H1 (cell line): ENCODE data around the gene CLDN3. TPM values are rescaled to one million over a fixed set of nuclear protein-coding genes. Genes with fewer than 3 reads are reported as not detected.

Experiments
- BCL11A ChIP-seq, 2 experiments: IDR thresholded peaks; one replicate each; pipeline ENCODE4 v1.6.1; 2011; ENCODE audit warnings: low read depth in 2 of 2, low read length in 2 of 2, mild to moderate bottlenecking in 2 of 2
- BRCA1 ChIP-seq: IDR thresholded peaks from 2 replicates; pipeline ENCODE4 v1.6.1; 2012; ENCODE audit warnings: low read depth, low read length, improper control_type of control experiment
- E2F6 ChIP-seq: IDR thresholded peaks from 2 replicates; pipeline ENCODE4 v1.6.1; 2012; ENCODE audit warnings: inconsistent platforms
- RAD21 ChIP-seq, 2 experiments: IDR thresholded peaks in 1 of 2; conservative IDR thresholded peaks in 1 of 2; 2 replicates each; pipeline ENCODE4 v1.6.1; 2011; ENCODE audit warnings: low read depth in 2 of 2, low read length in 2 of 2, improper control_type of control experiment in 1 of 2, inconsistent platforms in 1 of 2, mild to moderate bottlenecking in 1 of 2, moderate library complexity in 1 of 2
- SIRT6 ChIP-seq: IDR thresholded peaks from one replicate; pipeline ENCODE4 v1.7.1; 2012; ENCODE audit warnings: low read length, inconsistent platforms
- polyA plus RNA-seq, 7 experiments: library from polyadenylated mRNA; depleted of rRNA in 3 of 7; stranded (reverse) in 5 of 7; unstranded in 2 of 7; fragments of >200 nt in 5 of 7; fragments of 200-250 nt in 2 of 7; gene quantifications; 1 replicate in 5 of 7; 2 replicates in 1 of 7; 4 replicates in 1 of 7; pipeline versions ENCODE4 v1.2.1 to v1.2.3, GENCODE V29; 2011 to 2013; ENCODE audit warnings: missing spikeins in 2 of 7, mixed read lengths in 2 of 7
- total RNA-seq: library from RNA; stranded (reverse); fragmentation: NEBNext Ultra II Directional; extraction: Animal tissue kit (Norgen Biotek cat#: 25700); gene quantifications from 2 replicates; pipeline ENCODE4 v1.2.1, GENCODE V29; 2021
- TF ChIP-seq, protein P1 (sequence below): IDR thresholded peaks from 2 replicates; pipeline ENCODE4 v1.6.1; 2012; ENCODE audit warnings: inconsistent platforms

CLDN3 gene
- total and polyA plus RNA-seq, 2 of the 8 experiments (the other 6 are each of a cell fraction or from before 2014, with no cell fraction given), result 19.1 to 65.2 TPM

DNA sequence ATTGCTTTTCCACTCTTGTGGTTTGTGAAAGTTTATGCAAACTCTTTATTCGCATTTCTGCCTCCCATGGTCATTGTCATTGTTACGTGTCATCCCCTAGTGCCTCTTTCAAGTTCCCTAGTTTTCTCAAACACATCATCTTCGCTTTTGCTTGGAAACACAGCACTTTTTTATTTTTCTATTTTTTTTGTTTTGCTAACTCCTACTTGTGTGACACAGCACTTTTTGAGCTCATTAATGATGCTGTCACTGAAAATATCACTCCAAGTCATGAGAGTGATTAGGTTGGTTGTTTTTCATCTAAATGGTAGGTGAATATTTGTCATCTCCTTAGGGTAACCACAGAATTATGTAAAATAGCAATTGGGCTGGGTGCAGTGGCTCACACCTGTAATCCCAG is 42.1 kb downstream of the CLDN3 start (continued):
- no peak for TF ChIP-seq BCL11A (IDR thresholded peaks at IDR 0.05; ENCODE audit: low read depth in 2 of 2, low read length in 2 of 2)
- no peak for TF ChIP-seq E2F6
- TF ChIP-seq, protein P1, sequence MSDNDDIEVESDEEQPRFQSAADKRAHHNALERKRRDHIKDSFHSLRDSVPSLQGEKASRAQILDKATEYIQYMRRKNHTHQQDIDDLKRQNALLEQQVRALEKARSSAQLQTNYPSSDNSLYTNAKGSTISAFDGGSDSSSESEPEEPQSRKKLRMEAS, result no peak
- no peak for TF ChIP-seq RAD21 (IDR thresholded peaks at IDR 0.05 in 1 of 2, conservative IDR thresholded peaks at IDR 0.05 in 1 of 2; ENCODE audit: low read depth in 2 of 2, low read length in 2 of 2)
- TF ChIP-seq SIRT6, result no peak
- no peak for TF ChIP-seq BRCA1
